ENCODE results near the gene SDF4. TPM values are rescaled to one million over a fixed set of nuclear protein-coding genes. Genes with fewer than 3 reads are reported as not detected.
"Not testable (repeated sequence)": the region's sequence is repeated elsewhere in the genome, so short reads cannot be mapped to it uniquely, and the experiment has no call there.

SDF4 gene
- total RNA-seq, 1 donor from 2014 or later: 164 TPM

- Mint-ChIP-seq H3K36me3 (ENCODE audit: low read depth) (peaks cover 14% of the 10 kb centered on the region), H3K27me3 (ENCODE audit: low read depth) (peaks cover 3% of the 10 kb centered on the region), H3K9me3 (peaks cover 14% of the 10 kb centered on the region), H3K4me1 (ENCODE audit: low read depth) (peaks cover 9% of the 10 kb centered on the region), H3K4me3 (ENCODE audit: low read depth) (no peak overlapping the region), H3K27ac (no peak overlapping the region)
- no peak for DNase-seq (ENCODE audit: low spot score)
- intact Hi-C loops (cut with micrococcal nuclease): no loop called here
Observed at GRCh38 chr1:1198423-1199140, 33.2 kb downstream of the SDF4 start.

DNA sequence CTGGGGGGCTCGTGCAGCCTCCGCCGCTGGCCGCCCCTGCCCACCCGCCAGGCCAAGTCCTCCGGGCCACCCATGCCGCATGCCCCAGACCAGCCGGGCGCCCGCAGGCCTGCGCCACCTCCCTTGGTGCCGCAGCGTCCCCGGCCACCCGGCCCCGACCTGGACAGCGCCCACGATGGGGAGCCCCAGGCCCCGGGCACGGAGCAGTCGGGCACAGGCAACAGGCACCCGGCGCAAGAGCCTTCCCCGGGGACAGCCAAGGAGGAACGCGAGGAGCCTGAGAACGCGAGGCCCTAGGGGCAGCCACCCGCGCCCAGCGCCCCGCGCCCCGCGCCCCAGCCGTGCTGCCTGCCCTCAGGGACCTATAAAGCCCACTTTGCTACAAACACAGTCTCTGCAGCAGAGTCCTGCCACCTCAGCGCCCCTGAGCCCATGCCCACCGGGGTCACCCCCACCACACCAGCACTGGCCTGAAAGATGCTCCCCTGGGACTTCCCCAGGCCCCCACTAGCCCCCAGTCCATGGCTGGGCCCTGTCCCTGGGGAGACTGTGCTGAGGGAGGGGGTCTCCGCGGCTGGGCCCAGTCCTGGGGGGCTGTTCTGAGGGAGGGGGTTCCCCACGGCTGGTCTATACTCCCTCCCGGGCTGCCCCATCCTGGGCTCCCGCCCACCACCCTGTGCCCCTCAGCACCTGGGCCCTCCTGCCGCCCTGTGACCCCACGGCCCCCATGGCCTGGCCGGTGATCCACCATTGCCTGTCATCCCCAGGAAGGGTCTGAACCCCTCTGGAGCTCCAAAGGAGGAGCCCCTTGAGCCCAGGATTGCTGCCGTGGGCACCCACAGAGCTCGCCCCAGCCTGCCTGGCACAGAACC lies 34.0 kb downstream of the SDF4 start:
- Mint-ChIP-seq H3K4me1 (ENCODE audit: low read depth) (peaks cover 9% of the 10 kb centered on the region), H3K27ac (no peak overlapping the region), H3K9me3 (peaks cover 14% of the 10 kb centered on the region), H3K27me3 (ENCODE audit: low read depth) (peaks cover 3% of the 10 kb centered on the region), H3K36me3 (ENCODE audit: low read depth) (peaks cover 14% of the 10 kb centered on the region), H3K4me3 (ENCODE audit: low read depth) (no peak overlapping the region)
- DNase-seq (ENCODE audit: low spot score): no peak
- intact Hi-C loops (cut with micrococcal nuclease): no loop called here

DNA sequence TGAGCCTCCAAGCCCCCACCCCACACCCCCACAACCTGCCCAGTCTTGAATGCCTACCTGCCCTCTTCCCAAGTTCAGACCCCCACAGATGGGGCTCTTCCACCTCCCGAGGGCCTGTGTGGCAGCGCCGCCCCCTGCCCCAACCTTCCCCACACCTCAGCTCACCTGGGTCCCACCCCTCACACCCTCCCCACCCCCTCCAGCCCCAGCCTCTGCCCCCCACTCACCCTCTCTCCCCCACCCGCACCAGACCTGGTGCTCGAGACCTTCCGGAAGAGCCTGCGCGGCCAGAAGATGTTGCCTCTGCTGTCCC lies 34.7 kb downstream of the SDF4 start:
- peaks cover 3% of the 10 kb centered on the region for H3K27me3 Mint-ChIP-seq (ENCODE audit: low read depth)
- H3K36me3 Mint-ChIP-seq (ENCODE audit: low read depth): peaks cover 14% of the 10 kb centered on the region
- DNase-seq (ENCODE audit: low spot score): no peak
- intact Hi-C loops (cut with micrococcal nuclease): no loop called here
- H3K27ac Mint-ChIP-seq: no peak overlapping the region
- peaks cover 16% of the 10 kb centered on the region for H3K9me3 Mint-ChIP-seq
- peaks cover 9% of the 10 kb centered on the region for H3K4me1 Mint-ChIP-seq (ENCODE audit: low read depth)
- no peak overlapping the region for H3K4me3 Mint-ChIP-seq (ENCODE audit: low read depth)

GRCh38 chr1:1196431-1197187 lies 35.2 kb downstream of the SDF4 start:
- intact Hi-C loops (cut with micrococcal nuclease): no loop called here
- H3K27me3 Mint-ChIP-seq (ENCODE audit: low read depth): peaks cover 3% of the 10 kb centered on the region
- peaks cover 9% of the 10 kb centered on the region for H3K4me1 Mint-ChIP-seq (ENCODE audit: low read depth)
- H3K27ac Mint-ChIP-seq: no peak overlapping the region
- peaks cover 14% of the 10 kb centered on the region for H3K36me3 Mint-ChIP-seq (ENCODE audit: low read depth)
- H3K9me3 Mint-ChIP-seq: peaks cover 21% of the 10 kb centered on the region
- H3K4me3 Mint-ChIP-seq (ENCODE audit: low read depth): no peak overlapping the region
- no peak for DNase-seq (ENCODE audit: low spot score)

DNA sequence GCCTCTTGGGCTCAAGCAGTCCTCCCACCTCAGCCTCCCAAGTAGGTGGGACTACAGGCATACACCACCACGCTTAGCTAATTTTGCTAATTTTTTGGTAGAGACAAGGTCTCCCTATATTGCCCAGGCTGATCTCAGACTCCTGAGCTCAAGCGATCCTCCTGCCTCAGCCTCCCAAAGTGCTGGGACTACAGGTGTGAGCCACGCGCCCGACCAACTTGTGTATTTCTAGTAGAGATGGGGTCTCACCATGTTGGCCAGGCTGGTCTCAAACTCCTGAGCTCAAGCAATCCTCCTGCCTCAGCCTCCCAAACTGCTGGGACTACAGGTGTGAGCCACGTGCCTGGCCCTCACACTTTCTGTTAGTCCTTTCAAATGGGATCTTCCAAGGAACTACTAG lies 36.1 kb downstream of the SDF4 start:
- H3K4me3 Mint-ChIP-seq (ENCODE audit: low read depth); intact Hi-C loops (cut with micrococcal nuclease); H3K27me3 Mint-ChIP-seq (ENCODE audit: low read depth); H3K27ac Mint-ChIP-seq; DNase-seq (ENCODE audit: low spot score); H3K4me1 Mint-ChIP-seq (ENCODE audit: low read depth): not testable (repeated sequence)
- Mint-ChIP-seq H3K9me3 (peaks cover 21% of the 10 kb centered on the region), H3K36me3 (ENCODE audit: low read depth) (peaks cover 14% of the 10 kb centered on the region)

- Mint-ChIP-seq H3K27ac (no peak overlapping the region), H3K4me1 (ENCODE audit: low read depth) (peaks cover 6% of the 10 kb centered on the region), H3K36me3 (ENCODE audit: low read depth) (peaks cover 14% of the 10 kb centered on the region), H3K9me3 (peaks cover 21% of the 10 kb centered on the region), H3K27me3 (ENCODE audit: low read depth) (peaks cover 5% of the 10 kb centered on the region), H3K4me3 (ENCODE audit: low read depth) (no peak overlapping the region)
- DNase-seq (ENCODE audit: low spot score): no peak
- intact Hi-C loops (cut with micrococcal nuclease): no loop called here
Observed at GRCh38 chr1:1194723-1195122, 37.1 kb downstream of the SDF4 start.

GRCh38 chr1:1191734-1192133 lies 40.1 kb downstream of the SDF4 start:
- H3K27ac Mint-ChIP-seq: no peak overlapping the region
- peaks cover 15% of the 10 kb centered on the region for H3K27me3 Mint-ChIP-seq (ENCODE audit: low read depth)
- no peak overlapping the region for H3K4me3 Mint-ChIP-seq (ENCODE audit: low read depth)
- intact Hi-C loops (cut with micrococcal nuclease): no loop called here
- H3K9me3 Mint-ChIP-seq: peaks cover 21% of the 10 kb centered on the region
- peaks cover 14% of the 10 kb centered on the region for H3K36me3 Mint-ChIP-seq (ENCODE audit: low read depth)
- H3K4me1 Mint-ChIP-seq (ENCODE audit: low read depth): peaks cover 6% of the 10 kb centered on the region
- no peak for DNase-seq (ENCODE audit: low spot score)

GRCh38 chr1:1189111-1189510 lies 42.7 kb downstream of the SDF4 start:
- Mint-ChIP-seq H3K36me3 (ENCODE audit: low read depth) (peaks cover under 1% of the 10 kb centered on the region), H3K27ac (no peak overlapping the region), H3K9me3 (peaks cover 7% of the 10 kb centered on the region), H3K4me1 (ENCODE audit: low read depth) (no peaks in the 10 kb centered on the region), H3K27me3 (ENCODE audit: low read depth) (peaks cover 12% of the 10 kb centered on the region), H3K4me3 (ENCODE audit: low read depth) (no peak overlapping the region)
- intact Hi-C loops (cut with micrococcal nuclease): no loop called here
- DNase-seq (ENCODE audit: low spot score): no peak

DNA sequence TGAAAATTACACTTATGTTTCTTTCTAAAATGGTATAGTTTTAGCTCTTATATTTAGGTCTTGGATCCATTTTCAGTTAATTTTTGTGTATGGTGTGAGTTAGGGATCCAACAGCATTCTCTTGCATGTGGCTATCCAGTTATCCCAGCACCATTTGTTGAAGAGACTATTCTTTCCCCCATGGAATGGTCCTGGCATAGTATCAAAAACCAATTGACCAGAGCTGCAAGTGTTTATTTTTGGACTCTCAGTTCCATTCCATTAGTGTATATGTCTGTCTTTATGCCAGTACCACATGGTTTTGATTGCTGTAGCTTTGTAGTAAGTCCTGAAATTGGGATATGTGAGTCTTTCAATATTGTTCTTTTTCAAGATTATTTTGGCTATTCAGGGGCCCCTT lies 43.9 kb downstream of the SDF4 start:
- H3K4me3 Mint-ChIP-seq (ENCODE audit: low read depth): no peak overlapping the region
- intact Hi-C loops (cut with micrococcal nuclease): no loop called here
- peaks cover 12% of the 10 kb centered on the region for H3K27me3 Mint-ChIP-seq (ENCODE audit: low read depth)
- DNase-seq (ENCODE audit: low spot score): no peak
- no peak overlapping the region for H3K27ac Mint-ChIP-seq
- no peaks in the 10 kb centered on the region for H3K4me1 Mint-ChIP-seq (ENCODE audit: low read depth)
- peaks cover 6% of the 10 kb centered on the region for H3K9me3 Mint-ChIP-seq
- H3K36me3 Mint-ChIP-seq (ENCODE audit: low read depth): no peaks in the 10 kb centered on the region

DNA sequence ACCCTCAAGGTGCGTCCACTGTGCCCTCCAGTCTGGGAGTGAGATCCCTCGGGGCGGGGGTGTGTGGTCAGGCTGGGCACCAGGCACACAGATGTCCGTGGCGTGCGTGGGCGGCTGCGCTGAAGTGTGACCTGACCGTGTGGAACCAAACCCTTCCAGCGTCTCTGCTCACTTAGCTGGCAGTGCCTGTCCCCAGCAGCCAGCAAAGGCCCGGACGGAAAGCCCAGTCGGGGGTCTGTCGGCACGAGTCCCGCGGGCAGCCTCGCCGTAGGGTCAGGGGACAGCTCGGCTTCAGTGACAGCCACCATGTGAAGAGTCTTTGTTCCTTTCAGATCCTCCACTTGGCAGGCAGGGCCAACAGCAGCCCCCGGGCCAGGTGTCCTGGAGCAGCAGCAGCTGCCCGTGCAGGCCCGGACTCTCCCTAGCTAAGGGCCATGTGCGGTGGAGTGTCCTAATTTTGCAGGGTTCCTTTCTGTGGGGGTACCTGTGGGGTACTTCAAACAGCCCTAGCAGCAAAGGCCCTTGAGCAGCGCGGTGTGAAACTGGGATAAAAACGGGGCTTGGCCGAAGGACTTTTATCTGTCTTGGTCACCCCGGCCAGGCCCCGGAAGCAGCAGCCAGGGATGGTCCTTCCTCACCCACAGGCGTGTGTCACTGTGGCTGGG lies 46.6 kb downstream of the SDF4 start:
- H3K36me3 Mint-ChIP-seq (ENCODE audit: low read depth): no peaks in the 10 kb centered on the region
- no peak for DNase-seq (ENCODE audit: low spot score)
- no peaks in the 10 kb centered on the region for H3K9me3 Mint-ChIP-seq
- H3K4me1 Mint-ChIP-seq (ENCODE audit: low read depth): no peaks in the 10 kb centered on the region
- intact Hi-C loops (cut with micrococcal nuclease): no loop called here
- H3K27me3 Mint-ChIP-seq (ENCODE audit: low read depth): peaks cover 12% of the 10 kb centered on the region
- H3K27ac Mint-ChIP-seq: no peak overlapping the region
- no peak overlapping the region for H3K4me3 Mint-ChIP-seq (ENCODE audit: low read depth)

DNA sequence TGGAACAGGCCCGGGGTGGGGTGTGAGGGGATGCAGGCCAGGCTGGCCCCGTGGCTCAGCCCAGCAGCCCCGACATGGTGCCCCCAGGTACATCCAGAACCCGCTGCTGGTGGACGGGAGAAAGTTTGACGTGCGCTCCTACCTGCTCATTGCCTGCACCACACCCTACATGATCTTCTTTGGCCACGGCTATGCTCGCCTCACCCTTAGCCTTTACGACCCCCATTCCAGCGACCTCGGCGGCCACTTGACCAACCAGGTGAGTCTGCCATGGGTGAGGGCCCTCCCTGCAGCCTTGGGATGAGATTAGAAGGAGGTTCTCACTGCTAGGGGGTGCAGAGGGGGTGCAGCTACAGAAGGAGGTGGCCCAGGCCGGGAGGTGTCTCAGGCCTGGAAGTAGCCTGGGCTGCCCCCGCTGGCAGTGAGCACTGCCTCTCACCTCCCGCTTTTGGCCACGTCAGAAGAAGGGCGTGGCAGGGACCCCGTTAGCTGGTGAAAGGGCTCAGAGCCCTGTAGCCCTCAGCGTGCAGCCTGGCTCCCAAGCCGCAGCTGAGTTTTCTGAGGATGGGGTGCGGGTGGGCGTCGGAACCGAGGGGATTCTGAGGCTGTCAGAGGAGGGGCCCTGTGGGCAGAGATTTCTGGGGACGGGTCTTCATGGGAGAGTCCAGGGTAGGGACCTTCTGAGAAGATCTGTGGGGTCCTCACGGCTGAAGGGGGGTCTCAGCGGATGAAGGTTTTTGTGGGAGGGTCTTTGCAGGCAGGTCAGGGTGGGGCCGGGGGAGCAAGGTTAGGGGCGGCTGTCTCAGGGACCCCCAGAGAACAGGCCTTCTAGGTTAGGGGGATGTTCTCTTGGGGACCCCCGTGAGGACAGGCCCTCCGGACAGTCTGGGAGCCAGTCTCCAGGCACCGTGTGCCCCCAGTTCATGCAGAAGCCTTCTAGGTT lies 47.7 kb downstream of the SDF4 start:
- Mint-ChIP-seq H3K27ac (no peak overlapping the region), H3K9me3 (no peaks in the 10 kb centered on the region), H3K36me3 (ENCODE audit: low read depth) (no peaks in the 10 kb centered on the region), H3K27me3 (ENCODE audit: low read depth) (peaks cover 6% of the 10 kb centered on the region), H3K4me3 (ENCODE audit: low read depth) (no peak overlapping the region), H3K4me1 (ENCODE audit: low read depth) (no peaks in the 10 kb centered on the region)
- intact Hi-C loops (cut with micrococcal nuclease): no loop called here
- no peak for DNase-seq (ENCODE audit: low spot score)

Data from activated T-helper 2 cell treated with anti-CD3 and anti-CD28 coated beads, Interferon-gamma antibody, Interleukin-2, Interleukin-4, amounts not matched to agents 10 μg/mL and 5 μg/mL and 100 μg/mL, durations not matched to agents 14 hours and 24 hours and 36 hours (primary cell).